GM12878 (cell line): ENCODE data around the gene OR5C1.

Experiments
- CTCF ChIP-seq, 3 experiments: IDR thresholded peaks in 2 of 3; conservative IDR thresholded peaks in 1 of 3; 2 replicates each; pipeline ENCODE4 v1.5.1; 2011; ENCODE audit warnings: low read depth in 3 of 3, low read length in 3 of 3, mild to moderate bottlenecking in 3 of 3, control low read depth in 2 of 3, moderate library complexity in 2 of 3, inconsistent platforms in 1 of 3, mixed read lengths in 1 of 3; ENCODE audit not compliant: control insufficient read depth in 2 of 3, insufficient read depth in 1 of 3; ENCODE audit errors: extremely low read depth in 1 of 3
- EP300 ChIP-seq, 2 experiments: fragments of 150-350 bp in 1 of 2; IDR thresholded peaks; 2 replicates each; pipeline ENCODE4 v1.6.1; 2011 to 2012; ENCODE audit warnings: low read depth in 2 of 2, low read length in 2 of 2, borderline replicate concordance in 1 of 2, improper control_type of control experiment in 1 of 2, inconsistent platforms in 1 of 2; ENCODE audit not compliant: control insufficient read depth in 1 of 2
- NBN ChIP-seq: fragments of 450-650 bp; IDR thresholded peaks from 2 replicates; pipeline ENCODE4 v1.6.1; 2016
- POLR2AphosphoS5 ChIP-seq: IDR thresholded peaks from 2 replicates; pipeline ENCODE4 v1.6.1; 2011; ENCODE audit warnings: mild to moderate bottlenecking, low read length, inconsistent platforms
- ZSCAN29 ChIP-seq: fragments of 450-650 bp; IDR thresholded peaks from 2 replicates; pipeline ENCODE4 v1.6.1; 2017; ENCODE audit warnings: mild to moderate bottlenecking, moderate library complexity

GRCh38 chr9:122819326-122819725 lies 30.6 kb downstream of the OR5C1 start:
- TF ChIP-seq NBN, result no peak
- no peak for TF ChIP-seq CTCF (IDR thresholded peaks at IDR 0.05 in 2 of 3, conservative IDR thresholded peaks at IDR 0.05 in 1 of 3; ENCODE audit: control insufficient read depth in 2 of 3, extremely low read depth in 1 of 3, insufficient read depth in 1 of 3, low read depth in 3 of 3, low read length in 3 of 3)
- no peak for TF ChIP-seq ZSCAN29
- TF ChIP-seq POLR2AphosphoS5, result no peak
- TF ChIP-seq EP300 (IDR thresholded peaks at IDR 0.05; ENCODE audit: borderline replicate concordance in 1 of 2, control insufficient read depth in 1 of 2, low read depth in 2 of 2, low read length in 2 of 2), result no peak
